H1 (cell line): ENCODE data around the gene RNF145. TPM values are rescaled to one million over a fixed set of nuclear protein-coding genes. Genes with fewer than 3 reads are reported as not detected.

Experiments
- SP1 ChIP-seq: IDR thresholded peaks from 2 replicates; pipeline ENCODE4 v1.6.1; 2011; ENCODE audit warnings: low read depth, low read length
- TAF7 ChIP-seq: optimal IDR thresholded peaks from 2 replicates; pipeline ENCODE3; 2011; ENCODE audit warnings: low read depth, mild to moderate bottlenecking, inconsistent platforms, low read length, moderate library complexity, borderline replicate concordance
- TCF12 ChIP-seq: IDR thresholded peaks from 2 replicates; pipeline ENCODE4 v1.6.1; 2011; ENCODE audit warnings: low read depth, mild to moderate bottlenecking, low read length
- polyA plus RNA-seq, 7 experiments: library from polyadenylated mRNA; depleted of rRNA in 3 of 7; stranded (reverse) in 5 of 7; unstranded in 2 of 7; fragments of >200 nt in 5 of 7; fragments of 200-250 nt in 2 of 7; gene quantifications; 1 replicate in 5 of 7; 2 replicates in 1 of 7; 4 replicates in 1 of 7; pipeline versions ENCODE4 v1.2.1 to v1.2.3, GENCODE V29; 2011 to 2013; ENCODE audit warnings: missing spikeins in 2 of 7, mixed read lengths in 2 of 7
- total RNA-seq: library from RNA; stranded (reverse); fragmentation: NEBNext Ultra II Directional; extraction: Animal tissue kit (Norgen Biotek cat#: 25700); gene quantifications from 2 replicates; pipeline ENCODE4 v1.2.1, GENCODE V29; 2021

The RNF145 gene
- total and polyA plus RNA-seq, 2 of the 8 experiments (the other 6 are each of a cell fraction or from before 2014, with no cell fraction given), result 34.2 to 72.5 TPM

GRCh38 chr5:159203351-159203750 lies 6.0 kb downstream of the RNF145 start (continued):
- TF ChIP-seq SP1, result no peak
- TF ChIP-seq TAF7, result no peak
- TF ChIP-seq TCF12, result no peak
